Right kidney (tissue), 9 donors: ENCODE measurements around the gene BAZ2A.
A peak's percentile ranks its signal among the peaks of the same experiment; 100 is the strongest.
"Not testable (repeated sequence)": the region's sequence is repeated elsewhere in the genome, so short reads cannot be mapped to it uniquely, and the experiment has no call there.

ENCODE experiments used
- DNase-seq: peaks from one replicate; pipeline ENCODE4 v3.0.0-alpha.2; 2016
- long read RNA-seq, 8 donors: transcript quantifications; one replicate each; lab custom pipeline, GENCODE V29; 2026

The BAZ2A gene
- long read RNA-seq, donor 1, partial matches to known transcripts: 23 of 23 reads
- long read RNA-seq, donor 1, other reads (novel, unspliced or antisense): 0 of 23 reads
- long read RNA-seq, donor 2, partial matches to known transcripts: 5 of 7 reads
- long read RNA-seq, donor 2, other reads (novel, unspliced or antisense): 0 of 7 reads
- long read RNA-seq, donor 3, partial matches to known transcripts: 16 of 17 reads
- long read RNA-seq, donor 3, other reads (novel, unspliced or antisense): 0 of 17 reads
- long read RNA-seq, donor 4, partial matches to known transcripts: 28 of 31 reads
- long read RNA-seq, donor 4, other reads (novel, unspliced or antisense): 0 of 31 reads
- long read RNA-seq, donor 5, partial matches to known transcripts: 20 of 22 reads
- long read RNA-seq, donor 5, other reads (novel, unspliced or antisense): 0 of 22 reads
- long read RNA-seq, donor 6, partial matches to known transcripts: 36 of 39 reads
- long read RNA-seq, donor 6, other reads (novel, unspliced or antisense): 0 of 39 reads
- long read RNA-seq, donor 7, partial matches to known transcripts: 66 of 67 reads
- long read RNA-seq, donor 7, other reads (novel, unspliced or antisense): 0 of 67 reads
- long read RNA-seq, donor 8, partial matches to known transcripts: 34 of 34 reads
- long read RNA-seq, donor 8, other reads (novel, unspliced or antisense): 0 of 34 reads

- DNase-seq: peak; percentile 62
These were observed at the start of gene BAZ2A for GRCh38 chr12:56630180-56630632. Gene BAZ2A, minus strand, starts transcription at chr12:56630326. Its CDS starts 12,796 bp downstream, at chr12:56617530.

DNA sequence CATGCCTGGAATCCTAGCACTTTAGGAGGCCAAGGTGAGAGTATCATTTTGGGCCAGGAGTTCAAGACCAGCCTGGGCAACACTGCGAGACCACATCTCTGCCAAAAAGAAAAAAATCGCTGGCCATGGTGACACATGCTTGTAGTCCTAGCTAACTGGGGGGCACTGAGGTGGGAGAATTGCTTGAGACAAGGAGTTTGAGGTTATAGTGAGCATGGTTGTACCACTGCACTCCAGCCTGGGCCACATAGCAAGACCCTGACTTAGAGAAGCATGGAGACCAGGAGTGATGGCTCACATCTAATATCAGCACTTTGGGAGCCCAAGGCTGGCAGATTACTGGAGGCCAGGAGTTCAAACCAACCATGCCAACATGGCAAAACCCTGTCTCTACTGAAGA lies 48.7 kb upstream of the BAZ2A start:
- DNase-seq: no peak

DNA sequence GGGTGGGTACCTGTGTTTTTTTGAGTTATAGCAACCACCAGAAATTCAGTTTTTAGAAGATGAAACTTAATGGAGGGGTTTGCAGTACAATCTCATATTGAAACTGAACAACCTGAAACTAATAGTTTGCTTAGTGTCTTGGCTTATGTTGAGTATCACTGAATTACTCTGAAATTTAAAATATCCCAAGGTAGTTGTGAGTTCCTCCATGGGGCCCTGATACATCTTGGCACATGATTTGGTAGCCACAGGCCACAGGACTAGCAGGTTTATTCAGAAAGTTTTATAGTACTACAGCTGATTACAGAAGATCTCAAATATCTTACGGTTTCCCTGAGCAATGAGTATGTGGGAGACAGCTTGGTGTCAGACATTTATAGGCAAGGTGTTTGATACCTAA lies 47.6 kb upstream of the BAZ2A start:
- DNase-seq: no peak

DNA sequence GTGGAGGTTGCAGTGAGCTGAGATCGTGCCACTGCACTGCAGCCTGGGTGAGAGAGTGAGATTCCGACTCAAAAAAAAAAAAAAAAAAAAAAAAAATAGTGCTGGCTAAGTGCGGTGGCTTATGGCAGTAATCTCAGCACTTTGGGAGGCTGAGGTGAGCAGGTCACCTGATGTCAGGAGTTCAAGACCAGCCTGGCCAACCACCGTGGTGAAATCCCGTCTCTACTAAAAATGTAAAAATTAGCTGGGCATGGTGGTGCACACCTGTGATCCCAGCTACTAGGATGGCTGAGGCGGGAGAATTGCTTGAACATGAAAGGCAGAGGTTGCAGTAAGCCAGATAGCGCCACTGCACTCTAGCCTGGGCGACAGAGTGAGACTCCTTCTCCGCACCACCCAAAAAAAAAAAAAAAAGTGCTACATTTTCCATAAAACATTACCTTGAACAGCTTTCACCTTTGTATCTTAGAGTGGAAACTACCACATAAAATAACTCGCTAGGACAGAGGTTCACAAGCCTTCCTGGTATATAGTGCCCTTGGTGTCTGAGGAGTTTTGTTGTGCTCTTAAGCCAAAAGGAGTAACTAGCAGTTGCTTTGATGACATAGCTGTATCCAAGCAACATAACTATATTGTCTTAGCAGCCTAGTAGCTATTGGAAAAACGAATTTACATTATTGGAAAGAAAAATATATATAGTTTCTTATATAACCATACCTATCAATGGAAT lies 46.9 kb upstream of the BAZ2A start:
- DNase-seq: no peak

DNA sequence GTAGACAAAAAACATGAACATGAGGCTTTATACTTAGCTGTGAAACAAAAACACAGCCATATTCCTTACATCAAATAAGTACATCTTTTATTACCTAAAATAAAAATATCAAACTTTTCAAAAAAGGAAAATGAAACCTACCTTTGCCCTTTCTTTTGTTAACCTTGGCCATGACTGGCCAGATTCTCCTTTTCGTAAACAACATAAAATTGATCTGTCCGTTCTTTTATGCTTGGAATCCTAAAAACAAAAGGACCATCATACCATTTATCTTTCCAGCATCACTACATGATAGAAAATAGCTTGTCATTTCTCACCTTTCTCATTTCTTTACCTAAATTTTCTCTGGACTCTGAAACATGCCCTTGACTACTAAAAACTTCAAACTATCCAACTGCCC lies 41.5 kb upstream of the BAZ2A start:
- no peak for DNase-seq

GRCh38 chr12:56670836-56671235 lies 40.7 kb upstream of the BAZ2A start:
- no peak for DNase-seq

- no peak for DNase-seq
These were observed 38.0 kb upstream of the BAZ2A start for GRCh38 chr12:56668197-56668457.

GRCh38 chr12:56661979-56662638 lies 32.0 kb upstream of the BAZ2A start:
- no peak for DNase-seq

DNA sequence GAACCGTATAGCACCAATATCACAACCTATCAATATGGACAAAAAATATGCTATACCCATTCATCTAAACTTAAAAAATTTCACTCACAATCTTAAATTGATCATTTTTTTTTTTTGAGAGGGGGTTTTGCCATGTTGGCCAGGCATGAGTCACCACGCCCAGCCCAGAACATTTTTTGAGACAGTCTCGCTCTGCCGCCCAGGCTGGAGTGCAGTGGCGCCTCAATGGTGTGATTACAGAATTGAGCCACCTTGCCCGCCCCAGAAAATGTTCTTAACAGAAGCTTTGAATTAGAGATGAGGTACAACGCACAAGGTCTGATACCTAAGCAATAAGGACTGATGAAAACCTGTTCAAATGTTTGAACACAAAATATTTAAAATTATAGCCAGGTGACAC lies 31.4 kb upstream of the BAZ2A start:
- DNase-seq: no peak

GRCh38 chr12:56658921-56659320 lies 28.8 kb upstream of the BAZ2A start:
- no peak for DNase-seq

DNA sequence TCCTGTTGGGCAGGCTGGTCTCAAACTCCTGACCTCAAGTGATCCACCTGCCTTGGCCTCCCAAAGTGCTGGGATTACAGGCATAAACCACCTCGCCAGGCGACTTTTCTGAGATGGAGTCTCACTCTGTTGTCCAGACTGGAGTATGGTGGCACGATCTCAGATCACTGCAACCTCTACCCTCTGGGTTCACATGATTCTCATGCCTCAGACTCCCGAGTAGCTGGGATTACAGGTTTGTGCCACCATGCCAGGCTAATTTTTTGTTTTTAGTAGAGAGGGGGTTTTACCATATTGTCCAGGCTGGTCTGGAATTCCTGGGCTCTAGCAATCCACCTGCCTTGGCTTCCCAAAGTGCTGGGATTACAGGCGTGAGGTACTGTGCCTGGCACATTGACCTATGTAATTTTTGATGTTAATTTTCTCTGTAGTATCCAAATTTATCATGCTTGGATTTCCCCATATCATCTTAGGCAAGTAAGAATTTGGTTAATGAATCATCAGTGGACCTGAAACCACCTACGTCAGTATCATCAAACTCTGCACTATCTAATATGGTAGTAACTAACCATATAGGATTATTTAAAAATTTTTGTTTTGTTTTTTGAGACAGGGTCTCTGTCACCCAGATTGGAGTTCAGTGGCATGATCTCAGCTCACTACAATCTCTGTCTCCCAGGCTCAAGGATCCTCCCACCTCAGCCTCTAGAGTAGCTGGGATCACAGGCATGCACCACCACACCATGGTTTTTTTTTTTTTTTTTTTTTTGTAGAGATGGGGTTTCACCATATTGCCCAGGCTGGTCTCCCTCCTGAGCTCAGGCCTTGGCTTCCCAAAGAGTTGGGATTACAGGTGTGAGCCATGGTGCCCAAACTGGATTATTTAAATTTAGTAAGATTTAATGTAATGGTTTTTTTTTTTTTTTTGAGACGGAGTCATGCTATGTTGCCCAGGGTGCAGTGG lies 27.6 kb upstream of the BAZ2A start:
- DNase-seq: no peak

- DNase-seq: not testable (repeated sequence)
These were observed 23.7 kb upstream of the BAZ2A start for GRCh38 chr12:56653781-56654180.

DNA sequence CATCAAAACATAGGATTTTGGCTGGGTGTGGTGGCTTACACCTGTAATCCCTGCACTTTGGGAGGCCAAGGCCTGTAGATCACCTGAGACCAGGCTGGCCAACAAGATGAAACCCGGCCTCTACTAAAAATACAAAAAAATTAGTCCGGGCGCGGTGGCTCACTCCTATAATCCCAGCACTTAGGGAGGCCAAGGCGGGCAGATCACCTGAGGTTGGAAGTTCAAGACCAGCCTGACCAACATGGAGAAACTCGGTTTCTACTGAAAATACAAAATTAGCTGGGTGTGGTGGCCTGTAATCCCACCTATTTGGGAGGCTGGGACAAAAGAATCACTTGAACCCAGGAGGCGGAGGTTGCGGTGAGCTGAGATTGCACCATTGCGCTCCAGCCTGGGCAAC lies 17.9 kb upstream of the BAZ2A start:
- DNase-seq: not testable (repeated sequence)

DNA sequence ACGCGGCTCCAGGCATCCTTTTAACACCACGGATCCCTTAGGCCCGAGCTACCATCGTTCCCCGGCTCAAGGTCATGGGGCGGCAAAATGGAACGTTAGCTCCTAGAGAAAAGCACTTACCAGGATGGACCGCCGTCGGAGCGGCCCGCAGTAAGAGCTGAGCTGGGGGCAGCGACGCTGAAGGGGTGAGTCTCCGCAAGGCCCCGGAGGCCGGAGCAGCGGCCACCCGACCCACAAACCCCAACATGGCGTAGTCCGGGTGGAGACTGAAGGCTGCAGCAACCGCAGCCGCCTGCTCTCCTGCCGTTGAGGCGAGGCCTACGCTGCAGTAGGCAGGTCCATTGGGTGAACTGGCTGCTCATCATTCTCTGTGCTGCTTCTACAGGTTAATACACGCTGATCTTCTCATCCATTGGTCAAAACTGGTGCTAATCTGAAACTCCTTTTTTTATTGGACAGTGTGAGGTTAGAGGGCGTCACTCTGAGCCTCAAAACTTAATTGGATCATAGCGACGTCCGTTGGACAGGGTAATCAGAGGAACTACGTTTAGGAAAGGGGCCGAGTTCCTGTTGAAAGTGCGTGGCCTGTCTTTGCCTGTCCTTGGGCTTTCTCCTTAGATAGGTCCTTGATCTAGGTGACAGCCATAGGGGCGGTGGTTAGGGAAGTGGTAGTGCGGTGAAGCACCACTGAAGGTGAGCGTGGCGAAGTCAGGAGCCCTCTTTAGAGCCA lies 15.8 kb upstream of the BAZ2A start, which contains the start of gene ATP5F1B:
ATP5F1B (minus strand) TSS at position 268 of the 730 bp plus-strand sequence; CDS start at position 247, 21 bp downstream.
- peak; percentile 88 for DNase-seq

- peak; percentile 55 for DNase-seq
These were observed 15.1 kb upstream of the BAZ2A start for GRCh38 chr12:56645201-56645716.

DNA sequence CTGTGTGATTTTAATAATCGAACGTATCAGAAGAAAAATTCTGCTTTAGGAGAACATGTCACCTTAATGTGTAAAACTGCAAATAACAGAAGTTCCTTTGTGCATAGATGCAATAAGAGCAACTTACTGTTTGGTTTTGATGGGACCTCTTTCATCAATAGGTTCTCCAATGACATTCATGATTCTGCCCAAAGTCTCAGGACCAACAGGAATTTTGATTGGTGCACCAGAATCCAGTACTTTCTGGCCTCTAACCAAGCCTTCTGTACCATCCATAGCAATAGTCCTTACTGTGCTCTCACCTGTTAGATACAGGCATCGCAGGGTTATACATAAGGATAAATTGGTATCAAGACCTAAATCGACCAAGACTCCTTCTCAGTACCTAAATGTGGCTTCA lies 14.5 kb upstream of the BAZ2A start:
- DNase-seq: no peak

GRCh38 chr12:56641219-56641618 lies 11.1 kb upstream of the BAZ2A start:
- DNase-seq: no peak

DNA sequence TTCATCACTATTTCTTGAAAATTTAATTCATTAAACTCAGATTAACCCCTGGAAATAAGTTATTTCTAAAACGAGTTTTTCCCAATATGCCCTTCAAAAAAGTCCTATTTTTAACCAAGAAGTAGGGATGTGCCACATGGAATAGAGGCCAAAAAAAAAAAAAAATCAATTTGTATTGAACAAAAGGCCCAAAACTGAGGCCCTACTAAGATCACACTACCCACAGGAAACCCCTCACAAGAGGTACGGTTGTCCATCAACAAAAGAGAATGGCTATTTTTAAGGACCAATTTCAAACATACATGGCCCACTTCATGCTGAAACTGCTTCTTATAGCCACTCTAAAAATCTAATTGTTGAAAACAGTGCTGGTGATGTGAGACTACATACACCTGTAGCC lies 7.5 kb upstream of the BAZ2A start:
- DNase-seq: no peak

DNA sequence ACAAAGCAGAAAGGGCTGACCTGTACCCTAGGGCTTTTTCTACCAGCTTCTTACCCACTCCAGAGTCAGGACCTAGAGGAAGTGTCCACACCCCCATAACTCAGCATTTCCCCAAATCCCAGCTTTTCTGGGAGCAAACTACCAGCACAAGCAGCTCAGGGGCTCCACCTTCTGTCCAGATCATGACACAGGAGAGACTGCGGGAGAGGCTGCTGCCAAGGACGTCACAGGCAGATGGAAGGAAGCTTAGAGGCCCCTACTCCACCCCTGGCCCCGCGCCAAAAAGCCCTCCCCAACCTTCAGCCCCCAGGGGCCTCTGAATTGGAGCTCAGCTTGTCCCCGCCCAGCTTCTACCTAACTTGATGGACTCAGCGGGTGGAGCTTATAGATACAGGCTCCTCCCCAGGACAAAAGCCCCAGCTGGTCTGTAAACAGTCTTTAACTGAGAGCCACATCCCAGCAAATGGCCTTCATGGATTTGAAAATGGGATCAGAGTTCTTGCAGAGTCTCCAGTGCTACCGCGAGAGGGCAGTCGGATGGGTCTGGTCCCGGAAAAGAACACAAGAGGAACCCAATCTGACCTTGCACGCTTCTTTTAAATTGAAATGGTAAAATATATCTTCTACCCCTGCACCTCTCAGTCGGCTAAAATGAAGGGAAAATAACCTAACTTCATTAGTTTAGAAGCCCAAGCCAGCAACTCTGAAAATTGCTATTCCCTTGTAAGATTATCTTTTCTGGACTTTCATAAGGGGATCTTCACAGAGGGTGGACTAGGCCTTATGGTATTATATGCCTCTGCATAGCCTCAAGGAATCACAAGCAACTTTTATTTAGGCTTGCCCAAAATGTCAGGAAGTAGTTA lies 6.8 kb upstream of the BAZ2A start:
- no peak for DNase-seq
